ENCODE data around the gene VN1R5. TPM values are rescaled to one million over a fixed set of nuclear protein-coding genes. Genes with fewer than 3 reads are reported as not detected.
"Not testable (repeated sequence)": the region's sequence is repeated elsewhere in the genome, so short reads cannot be mapped to it uniquely, and the experiment has no call there.

VN1R5 gene
- not detected in 2 replicates for total RNA-seq (2012; rRNA removed)
- not detected in 2 replicates for polyA plus RNA-seq (2012; rRNA removed)
- not detected in 2 replicates for polyA plus RNA-seq (2012; cell fraction: cytosol; rRNA removed)
- polyA plus RNA-seq (2012; cell fraction: nucleus; rRNA removed; ENCODE audit: low replicate concordance), result not detected in 2 replicates
- Bru-seq, nascent RNA, result not detected
- not detected for BruChase-seq, experiment 1, labeled RNA remaining after a 6-hour chase
- not detected for BruChase-seq, experiment 2, labeled RNA remaining after a 2-hour chase
- long read RNA-seq, result 0 reads

GRCh38 chr1:247255772-247256171, at the start of gene VN1R5:
Gene VN1R5, plus strand, starts transcription at chr1:247256072.
- DNase-seq; intact Hi-C loops (cut with micrococcal nuclease); CTCF ChIA-PET; H3K4ac ChIP-seq (ENCODE audit: low read depth, low read length); H2BK15ac ChIP-seq (ENCODE audit: low read depth, low read length); H4K5ac ChIP-seq (ENCODE audit: low read depth, low read length); H3K36me3 ChIP-seq (ENCODE audit: control insufficient read depth, insufficient read depth, low read length); H3K23ac ChIP-seq (ENCODE audit: low read depth, low read length); H4K8ac ChIP-seq (ENCODE audit: low read depth in 2 of 2, low read length in 2 of 2); H3K9me3 ChIP-seq (ENCODE audit: control insufficient read depth, insufficient read depth, low read length); H3K27me3 ChIP-seq (ENCODE audit: control insufficient read depth, insufficient read depth, low read length); H2AFZ ChIP-seq (replicated peaks; ENCODE audit: low read length, poor library complexity); in situ Hi-C loops (cut with MboI; ENCODE audit: low sequenced_read_pairs); H2AK9ac ChIP-seq (replicated peaks; ENCODE audit: low read depth, low read length, poor library complexity); H3K27ac ChIP-seq (ENCODE audit: insufficient read depth, low read length); H3K9ac ChIP-seq (ENCODE audit: low read depth, low read length); ATAC-seq (ENCODE audit: low read depth); H3K4me1 ChIP-seq (ENCODE audit: control insufficient read depth, insufficient read depth, low read length); H2AK5ac ChIP-seq (ENCODE audit: low read depth, low read length); H2BK120ac ChIP-seq (ENCODE audit: low read depth, low read length); H3K79me1 ChIP-seq (ENCODE audit: low read depth in 1 of 2, low read length in 2 of 2); H2BK5ac ChIP-seq (ENCODE audit: low read depth, low read length, poor library complexity, severe bottlenecking); dilution Hi-C loops (cut with HindIII; ENCODE audit: low sequenced_read_pairs, unreplicated experiment); H3K14ac ChIP-seq (replicated peaks; ENCODE audit: low read depth, low read length); H4K91ac ChIP-seq (ENCODE audit: insufficient read depth, low read depth, low read length); H3K18ac ChIP-seq (ENCODE audit: low read depth, low read length); H3K9me1 ChIP-seq (ENCODE audit: insufficient read depth, low read length); H3K4me3 ChIP-seq (ENCODE audit: insufficient read depth, low read depth, low read length); H3K56ac ChIP-seq (ENCODE audit: extremely low read depth, insufficient read depth, low read length); H4K20me1 ChIP-seq (ENCODE audit: insufficient read depth, low read length); H3K4me2 ChIP-seq (ENCODE audit: low read depth, low read length); BruUV-seq (replicated peaks); H2BK20ac ChIP-seq (ENCODE audit: low read depth, low read length): not testable (repeated sequence)
- WGBS, 2 experiments (ENCODE audit: extremely low coverage in 2 of 2, insufficient read length in 1 of 2), result no CpG with 5 or more reads among the region's 1 CpG
- POLR2A ChIA-PET (ENCODE audit: unreplicated experiment), result interaction anchor here (0.6 kb wide), 1 partner anchor 192 kb away, joined by 3 read pairs; no protein-coding TSS in a partner anchor
